NCI-H69 (cell line): ENCODE measurements around the gene FRMD5.
"Not testable (repeated sequence)": the region's sequence is repeated elsewhere in the genome, so short reads cannot be mapped to it uniquely, and the experiment has no call there.

Experiments used
- DNase-seq: peaks from one replicate; lab custom pipeline; 2025; lab: John Stamatoyannopoulos, UW

Gene FRMD5

DNA sequence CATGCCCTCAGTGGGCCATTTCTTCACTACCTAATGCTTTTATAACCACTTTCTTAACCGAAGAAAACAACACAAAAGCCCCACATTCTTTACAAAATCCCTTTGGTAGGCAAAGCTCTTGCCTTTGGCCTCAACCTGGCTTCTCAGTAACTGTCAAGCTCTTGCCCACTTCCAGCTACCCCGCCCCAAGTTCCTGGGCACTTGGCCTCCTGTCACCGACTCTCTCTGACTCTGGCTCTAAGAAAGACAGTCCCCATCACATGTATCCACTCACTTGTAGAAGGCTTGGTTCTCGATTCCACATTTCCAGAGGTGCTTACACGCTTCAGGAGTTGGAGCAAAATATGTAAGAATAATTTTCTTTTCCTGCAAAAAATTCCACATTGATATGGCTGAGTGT lies 307.2 kb downstream of the FRMD5 start:
- no peak for DNase-seq

DNA sequence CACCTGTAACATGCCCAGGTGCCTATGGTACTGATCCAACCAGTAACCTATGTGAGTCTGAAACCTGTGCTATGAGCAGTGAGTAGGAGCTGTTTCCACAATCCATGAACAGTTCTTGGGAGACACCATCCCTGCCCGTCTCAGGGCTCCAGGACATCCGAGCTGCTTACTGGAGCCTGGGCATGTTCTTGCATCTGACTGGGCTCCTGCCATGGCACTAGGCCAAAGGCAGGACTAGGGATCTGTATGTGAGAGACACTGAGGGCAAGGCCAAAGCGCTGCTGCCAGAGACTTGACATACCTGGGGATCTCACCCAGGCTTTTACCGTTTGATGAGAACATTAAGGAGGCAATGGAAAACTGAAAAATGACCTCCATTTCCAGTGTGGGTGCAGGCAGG lies 308.5 kb downstream of the FRMD5 start:
- no peak for DNase-seq

DNA sequence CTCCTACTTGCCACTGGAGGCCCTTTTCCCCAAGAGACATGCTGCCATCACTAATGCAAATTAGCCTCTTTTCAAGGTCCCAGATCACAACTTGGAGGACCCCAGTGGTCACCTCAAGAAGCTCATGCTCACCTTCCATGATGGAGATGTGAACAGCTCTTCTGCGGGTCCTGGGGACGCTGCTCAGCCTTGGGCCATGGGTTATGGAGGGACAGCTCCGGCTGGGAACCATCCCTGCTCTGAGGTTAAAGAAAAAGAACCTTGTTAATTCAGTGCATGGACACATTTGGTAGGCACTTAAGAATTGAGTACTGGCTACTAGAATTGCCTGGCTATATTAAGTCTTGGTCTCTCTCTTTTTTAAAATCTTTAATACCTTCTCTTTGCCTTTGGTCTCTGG lies 311.5 kb downstream of the FRMD5 start:
- no peak for DNase-seq

DNA sequence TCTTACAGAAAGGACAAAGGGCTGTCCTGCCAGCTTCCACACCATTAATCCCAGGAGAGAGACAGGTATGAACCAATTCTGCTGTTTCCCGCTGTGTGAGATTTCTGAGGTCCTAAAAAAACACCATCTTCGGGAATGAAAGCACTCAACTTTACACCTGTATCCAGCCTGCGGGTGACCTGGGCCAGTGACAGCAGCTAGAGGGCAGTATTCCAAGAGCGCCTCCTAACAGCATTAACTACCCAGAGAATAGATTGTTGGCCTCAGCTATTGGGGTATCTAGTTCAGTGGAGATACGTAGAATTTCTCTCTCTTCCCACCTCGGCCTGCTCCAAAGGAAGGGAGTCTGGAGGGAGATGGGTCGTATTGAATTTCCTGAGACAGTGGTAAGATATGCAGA lies 313.1 kb downstream of the FRMD5 start:
- peak; percentile 37 for DNase-seq

DNA sequence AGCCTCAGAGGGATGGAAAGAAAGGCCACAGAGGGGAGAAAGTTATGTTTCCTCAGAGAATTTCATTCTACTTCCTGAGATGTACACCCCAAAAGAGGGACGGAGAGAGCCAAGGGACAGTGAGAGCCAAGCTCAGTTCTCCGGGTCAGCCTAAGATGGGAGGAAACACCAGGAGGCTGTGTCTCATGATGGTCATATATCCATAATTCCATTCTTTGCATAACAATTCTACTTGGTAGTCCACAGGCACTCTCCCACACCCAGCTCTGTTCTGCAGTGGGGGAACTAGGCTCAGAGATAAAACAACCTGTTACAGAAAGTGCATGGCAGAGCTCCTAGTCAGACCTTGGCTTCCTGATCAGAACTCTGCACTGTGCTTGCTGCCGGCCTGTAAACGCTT lies 313.8 kb downstream of the FRMD5 start:
- no peak for DNase-seq

DNA sequence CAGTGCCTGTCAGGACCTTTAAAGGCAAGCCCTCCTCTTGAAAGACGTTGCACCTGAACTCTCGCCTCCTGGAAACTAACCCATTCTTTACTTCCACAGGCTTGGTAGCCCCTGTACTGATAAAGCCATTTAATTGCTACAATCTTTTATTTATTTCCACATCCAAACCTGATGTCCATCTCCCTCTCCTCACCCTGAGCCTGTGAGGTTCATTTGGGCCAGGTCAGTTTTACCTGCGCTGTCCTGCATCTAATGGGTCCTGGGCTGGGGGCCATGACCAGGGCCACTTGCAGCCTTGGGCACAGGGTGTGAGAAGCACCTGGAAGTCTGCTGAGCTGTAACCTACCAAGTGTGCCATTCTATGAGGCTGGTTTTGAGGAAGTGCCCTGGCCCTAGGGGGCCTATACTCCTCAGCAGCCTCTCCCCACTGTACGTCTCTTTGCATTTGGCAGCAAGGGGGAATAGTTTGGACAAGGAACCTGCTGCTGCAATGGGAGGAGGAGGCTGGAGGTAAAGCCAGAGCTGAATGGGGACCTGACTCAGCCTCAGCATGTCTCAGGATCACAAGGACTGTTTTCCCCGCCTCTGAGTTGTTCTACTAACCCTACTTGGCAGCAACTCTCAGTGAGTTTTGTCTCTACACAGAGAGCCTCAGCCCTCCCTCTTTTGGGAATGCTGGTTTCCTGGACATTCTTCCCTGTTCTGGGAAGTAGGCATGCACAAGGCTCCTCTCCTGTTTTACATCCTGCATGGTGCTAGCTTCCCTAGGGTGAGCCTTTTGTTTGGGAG lies 314.5 kb downstream of the FRMD5 start:
- DNase-seq, result no peak

DNA sequence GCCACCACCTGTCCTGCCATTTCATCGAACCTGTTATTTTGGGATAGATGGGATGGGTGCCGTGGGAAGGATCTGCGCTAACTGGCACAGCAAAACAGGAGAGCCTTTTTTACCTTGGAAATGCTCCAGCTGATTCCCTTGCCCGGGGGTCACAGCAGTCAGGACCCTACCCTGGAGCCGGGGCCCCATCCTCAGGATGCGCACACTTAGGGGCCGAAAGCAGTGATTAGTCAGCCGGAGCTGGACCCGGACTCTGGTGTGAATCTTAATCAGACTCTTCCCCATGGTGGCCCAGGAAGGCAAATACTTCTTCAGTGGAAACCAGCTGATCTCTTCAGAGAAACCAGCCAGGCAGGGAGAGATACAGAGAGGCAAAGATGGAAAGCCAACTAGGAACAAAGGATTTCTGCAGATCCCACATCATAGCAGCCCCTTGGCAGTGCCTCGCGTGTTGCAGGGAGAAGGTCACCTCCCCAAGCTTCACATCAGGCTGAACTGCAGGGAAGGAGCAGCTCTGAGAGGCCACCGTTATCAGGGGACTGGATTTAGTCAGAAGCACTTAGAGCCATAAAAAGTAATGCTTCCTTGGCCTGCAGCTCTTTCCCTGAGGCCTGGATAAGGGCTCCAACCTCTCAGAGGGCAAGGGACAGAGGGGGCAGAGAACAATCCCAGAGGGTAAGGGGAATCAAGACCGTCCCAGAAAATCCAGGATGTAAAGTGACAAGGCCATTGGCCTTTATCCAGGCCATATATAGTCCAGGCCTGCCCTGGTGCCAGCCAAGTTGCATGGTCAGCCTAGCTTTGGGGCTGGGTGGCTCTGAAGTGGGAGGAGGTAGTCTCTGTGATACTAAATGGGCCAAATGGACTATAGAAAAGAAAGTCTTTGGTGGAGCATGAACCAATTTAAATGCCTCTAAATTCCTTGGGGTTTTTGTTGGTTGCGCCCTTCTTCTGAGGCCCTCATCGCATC lies 315.4 kb downstream of the FRMD5 start:
- DNase-seq, result no peak

DNA sequence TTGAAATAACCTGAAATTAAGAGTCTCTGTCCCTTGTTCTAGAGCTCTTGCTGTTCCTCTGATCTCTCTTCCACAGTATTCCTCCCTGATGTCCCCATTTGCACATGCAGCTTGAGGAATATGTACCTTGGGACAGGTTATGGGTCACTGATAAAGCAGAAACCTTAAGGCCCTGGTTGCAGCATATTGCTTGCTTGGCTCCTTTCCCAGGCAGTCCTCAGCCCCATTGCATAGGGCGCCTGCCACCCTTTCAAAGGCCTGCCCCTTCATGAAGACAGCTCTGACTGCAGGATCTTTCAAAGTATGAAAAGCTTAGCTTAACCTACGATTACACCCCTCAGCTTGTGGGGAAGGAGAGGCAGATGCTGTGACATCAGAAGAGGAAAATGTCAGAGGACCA lies 316.6 kb downstream of the FRMD5 start:
- DNase-seq, result peak; percentile 75

DNA sequence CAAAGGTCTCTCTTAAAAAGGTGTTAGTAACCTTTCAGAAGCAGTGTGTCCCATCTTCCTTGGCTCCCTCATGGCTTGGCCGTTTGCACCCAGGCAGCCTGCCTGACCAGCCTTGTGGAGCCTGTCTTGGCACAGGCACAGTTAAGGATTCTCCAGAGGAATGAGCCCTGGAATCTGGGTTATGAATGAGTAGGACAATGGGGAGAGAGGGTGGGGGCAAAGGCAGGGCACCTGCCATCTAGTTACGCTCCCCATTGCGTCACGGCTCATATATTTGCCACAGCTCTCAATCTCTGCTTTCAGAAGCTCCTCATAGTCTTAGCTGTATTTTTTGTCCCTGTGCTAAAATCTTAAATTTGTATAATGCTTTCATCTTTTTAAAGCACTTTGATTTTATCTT lies 317.7 kb downstream of the FRMD5 start:
- peak; percentile 19 for DNase-seq

DNA sequence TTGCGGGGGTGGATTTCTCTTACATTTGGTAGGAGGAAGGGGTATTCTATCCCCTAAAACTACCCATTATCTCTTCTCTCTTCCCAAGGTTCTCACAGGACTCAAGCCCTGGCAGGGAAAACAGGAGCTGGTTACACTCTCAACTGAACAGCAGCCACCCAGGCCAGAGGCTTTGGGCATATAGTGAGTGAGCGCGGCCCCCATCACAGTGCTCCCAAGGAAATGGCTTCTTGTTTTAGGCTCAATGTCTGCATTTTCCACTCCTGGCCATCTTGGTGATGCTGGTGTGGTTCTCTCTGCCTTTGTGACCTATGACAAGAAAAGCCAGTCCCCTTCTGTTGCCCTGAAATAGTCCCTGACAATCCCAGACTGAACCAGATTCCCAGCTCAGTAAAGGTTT lies 318.2 kb downstream of the FRMD5 start:
- no peak for DNase-seq

DNA sequence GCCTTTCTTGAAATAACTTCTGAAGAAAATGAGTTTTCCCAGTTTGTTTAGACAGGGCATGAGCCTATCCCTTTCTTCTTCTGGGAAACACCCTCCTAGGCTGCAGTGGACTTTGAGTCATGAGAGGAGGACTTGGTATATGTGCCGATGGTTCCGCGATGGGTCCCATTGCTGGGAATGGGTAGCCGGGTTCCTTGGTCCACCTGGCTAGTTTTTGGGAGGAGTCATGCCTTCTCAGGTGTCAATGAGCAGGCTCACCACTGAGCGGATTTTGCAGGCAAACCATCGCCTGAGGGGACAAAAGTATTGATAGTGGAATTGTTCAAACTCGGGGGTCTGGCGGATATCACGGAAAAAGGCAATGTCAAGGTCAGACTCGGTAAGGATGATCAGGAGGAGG lies 321.4 kb downstream of the FRMD5 start:
- DNase-seq, result no peak

DNA sequence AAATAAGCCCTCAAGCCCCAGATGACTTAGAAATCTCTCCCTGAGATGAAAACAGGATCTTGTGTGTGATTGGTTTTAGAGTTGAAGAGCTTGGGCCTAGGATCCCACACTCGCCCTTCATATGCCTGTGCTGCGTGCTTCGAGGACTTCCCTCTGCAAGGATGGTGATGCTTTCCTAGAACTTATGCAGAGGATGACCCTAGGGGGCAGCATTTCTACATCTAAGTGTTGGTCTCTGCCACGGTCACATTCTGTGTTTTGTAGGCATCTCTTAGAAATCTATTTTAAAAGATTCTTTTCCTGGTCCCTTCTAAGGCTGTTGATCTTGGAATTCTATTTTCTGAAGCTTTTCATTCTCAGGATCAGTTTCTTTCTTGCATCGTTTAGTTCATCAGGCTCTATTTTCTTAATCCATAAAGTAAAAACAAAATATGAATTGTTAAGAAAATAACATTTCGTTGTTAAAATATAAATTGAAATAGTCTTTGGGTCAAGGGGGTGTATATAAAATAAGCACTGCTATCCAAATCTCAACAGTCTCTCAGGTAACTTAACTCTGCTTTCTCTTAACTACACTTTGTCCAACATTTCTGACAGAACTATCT lies 322.6 kb downstream of the FRMD5 start:
- peak; percentile 78 for DNase-seq

DNA sequence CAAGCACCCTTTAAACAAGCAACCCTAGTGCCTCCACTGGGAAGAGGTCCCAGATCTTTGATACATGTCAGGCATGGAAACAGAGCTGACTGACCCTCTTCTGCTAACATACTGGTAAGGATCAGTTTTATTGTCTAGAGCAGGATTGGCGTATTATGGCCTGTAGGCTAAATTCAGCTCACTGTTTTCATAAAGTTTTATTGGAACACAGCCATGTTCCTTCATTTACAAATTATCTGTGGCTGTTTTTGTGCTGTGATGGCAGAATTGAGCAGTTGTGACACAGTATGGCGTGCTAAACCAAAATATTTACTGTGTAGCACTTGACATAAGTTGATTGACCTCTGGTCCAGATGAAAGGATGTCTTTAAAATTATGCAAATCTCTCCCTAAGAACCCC lies 323.2 kb downstream of the FRMD5 start:
- DNase-seq, result no peak

DNA sequence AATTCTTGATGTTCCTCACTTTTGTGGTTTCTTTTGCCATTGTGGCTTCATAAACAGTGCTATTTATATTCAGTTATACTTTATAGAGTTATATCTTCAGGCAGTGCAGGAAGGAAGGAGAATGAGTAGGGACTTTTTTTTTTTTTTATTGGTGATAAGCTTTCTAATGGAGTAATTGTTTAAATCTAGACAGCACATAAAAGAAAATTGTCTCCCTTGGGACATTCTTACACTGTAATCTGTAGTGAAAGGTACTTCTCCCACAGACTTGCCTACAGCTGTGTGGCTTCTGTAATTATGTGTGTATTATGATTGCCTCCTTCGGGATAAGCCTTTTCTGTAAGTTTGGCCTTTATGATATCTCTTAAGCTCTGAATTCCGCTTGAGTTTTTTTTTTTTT lies 326.7 kb downstream of the FRMD5 start:
- DNase-seq, result peak; percentile 77

DNA sequence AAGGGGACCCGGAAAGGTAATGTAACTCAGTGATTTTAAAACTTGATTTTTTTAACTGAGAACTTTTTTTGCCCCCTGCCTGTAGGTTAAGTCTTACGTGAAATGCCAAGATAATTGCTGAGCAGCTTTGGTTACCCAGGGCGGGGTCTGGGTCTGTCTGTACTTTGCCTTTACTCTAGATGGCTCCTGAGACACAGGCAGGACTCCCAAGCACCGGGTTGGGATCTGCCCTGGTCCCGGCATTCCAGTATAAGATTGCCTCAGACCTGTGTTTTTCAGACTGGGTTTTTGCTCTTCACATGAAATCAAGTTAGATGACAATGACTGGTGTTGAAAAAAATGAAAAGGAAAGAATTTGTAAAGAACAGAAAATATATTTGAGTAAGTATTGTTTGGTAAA lies 328.0 kb downstream of the FRMD5 start:
- no peak for DNase-seq

DNA sequence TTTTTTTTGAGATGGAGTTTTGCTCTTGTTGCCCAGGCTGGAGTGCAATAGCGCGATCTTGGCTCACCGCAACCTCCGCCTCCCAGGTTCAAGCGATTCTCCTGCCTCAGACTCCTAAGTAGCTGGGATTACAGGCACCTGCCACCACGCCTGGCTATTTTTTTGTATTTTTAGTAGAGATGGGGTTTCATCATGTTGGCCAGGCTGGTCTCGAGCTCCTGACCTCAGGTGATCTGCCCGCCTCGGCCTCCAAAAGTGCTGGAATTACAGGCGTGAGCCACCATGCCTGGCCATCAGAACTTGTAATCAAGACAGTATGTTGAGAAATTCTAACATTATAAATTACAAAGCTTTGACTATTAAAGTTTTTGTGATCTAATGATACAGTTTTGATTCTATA lies 328.4 kb downstream of the FRMD5 start:
- DNase-seq, result not testable (repeated sequence)

DNA sequence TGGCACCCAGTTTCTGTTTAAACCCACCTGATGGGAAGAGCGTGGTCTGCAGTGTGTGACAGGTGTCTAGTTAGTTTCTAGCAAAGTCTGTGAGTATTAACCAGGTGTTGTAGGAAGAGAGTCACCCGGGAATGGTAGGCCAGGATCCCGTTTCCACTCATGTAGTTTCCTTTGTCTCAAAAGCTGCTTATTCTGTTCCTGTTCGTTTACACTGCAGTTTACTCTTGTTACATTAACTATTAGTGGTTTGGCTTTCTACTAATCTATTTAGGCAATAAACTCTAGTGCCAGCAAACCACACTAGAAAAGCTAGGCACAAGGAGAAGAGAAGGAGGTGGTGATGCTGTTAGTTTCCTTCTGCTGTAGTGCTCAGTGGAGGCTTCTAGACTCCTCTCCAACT lies 335.5 kb downstream of the FRMD5 start:
- DNase-seq, result no peak

DNA sequence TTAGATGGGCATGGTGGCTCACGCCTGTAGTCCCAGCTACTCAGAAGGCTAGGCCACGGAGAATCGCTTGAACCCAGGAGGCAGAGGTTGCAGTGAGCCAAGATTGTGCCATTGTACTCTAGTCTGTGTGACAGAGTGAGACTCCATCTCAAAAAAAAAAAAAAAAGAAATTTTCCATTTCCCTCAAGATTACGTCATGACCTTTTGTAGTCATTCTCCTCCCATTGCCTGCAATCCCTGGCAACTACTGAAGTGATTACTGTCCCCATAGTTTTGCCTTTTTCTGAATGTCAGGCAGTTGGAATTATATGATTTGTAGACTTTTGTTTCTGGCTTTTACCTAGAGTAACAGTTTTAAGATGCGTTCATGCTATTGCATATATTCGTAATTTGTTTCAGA lies 340.3 kb downstream of the FRMD5 start:
- DNase-seq, result no peak

DNA sequence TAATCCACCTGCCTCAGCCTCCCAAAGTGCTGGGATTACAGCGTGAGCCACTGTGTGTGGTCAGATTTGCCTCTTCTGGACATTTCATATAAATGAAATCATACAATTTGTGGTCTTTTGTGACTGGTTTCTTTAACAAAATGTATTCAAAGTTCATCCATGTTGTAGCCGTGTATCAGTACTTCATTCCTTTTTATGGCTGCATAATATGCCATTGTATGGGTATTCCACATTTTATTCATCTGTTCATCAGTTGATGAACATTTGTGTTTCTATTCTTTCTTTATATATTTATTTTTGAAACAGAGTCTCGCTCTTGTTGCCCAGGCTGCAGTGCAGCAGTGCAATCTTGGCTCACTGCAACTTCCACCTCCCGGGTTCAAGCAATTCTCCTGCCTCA lies 342.5 kb downstream of the FRMD5 start:
- no peak for DNase-seq

DNA sequence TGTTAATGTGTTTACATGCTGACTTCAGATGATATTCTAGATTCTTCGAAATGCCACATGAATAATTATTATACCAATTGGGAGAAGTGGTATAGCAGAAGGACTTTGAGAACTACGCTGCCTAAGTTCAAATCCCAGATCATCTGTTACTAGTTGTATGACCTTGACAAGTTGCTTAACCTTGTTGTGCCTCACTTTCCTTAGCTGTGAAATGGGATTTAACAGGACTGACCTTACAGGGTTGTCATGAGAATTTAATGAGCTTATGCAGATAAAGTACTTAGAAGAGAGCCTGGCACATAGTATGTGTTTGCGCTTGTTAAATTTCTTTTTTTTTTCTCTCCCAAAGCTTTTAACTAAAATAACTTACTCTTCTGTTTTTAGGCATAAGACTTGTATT lies 343.8 kb downstream of the FRMD5 start:
- no peak for DNase-seq

DNA sequence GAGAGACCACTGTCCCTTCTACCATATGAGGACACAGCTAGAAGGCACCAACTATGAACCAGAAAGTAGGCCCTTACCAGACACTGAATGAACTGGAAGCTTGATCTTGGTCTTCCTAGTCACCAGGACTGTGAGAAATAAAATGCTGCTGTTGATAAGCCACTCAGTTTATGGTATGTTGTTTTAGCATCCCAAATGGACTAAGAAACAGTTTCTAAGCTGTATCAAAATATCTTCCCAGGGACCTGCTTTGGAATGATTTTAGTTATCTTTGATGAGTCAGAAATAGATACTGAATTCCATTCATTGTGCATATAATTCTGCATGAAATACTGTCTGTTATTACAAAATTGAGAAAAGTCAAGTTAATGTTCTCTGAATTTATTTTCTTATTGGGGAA lies 349.6 kb downstream of the FRMD5 start:
- no peak for DNase-seq

DNA sequence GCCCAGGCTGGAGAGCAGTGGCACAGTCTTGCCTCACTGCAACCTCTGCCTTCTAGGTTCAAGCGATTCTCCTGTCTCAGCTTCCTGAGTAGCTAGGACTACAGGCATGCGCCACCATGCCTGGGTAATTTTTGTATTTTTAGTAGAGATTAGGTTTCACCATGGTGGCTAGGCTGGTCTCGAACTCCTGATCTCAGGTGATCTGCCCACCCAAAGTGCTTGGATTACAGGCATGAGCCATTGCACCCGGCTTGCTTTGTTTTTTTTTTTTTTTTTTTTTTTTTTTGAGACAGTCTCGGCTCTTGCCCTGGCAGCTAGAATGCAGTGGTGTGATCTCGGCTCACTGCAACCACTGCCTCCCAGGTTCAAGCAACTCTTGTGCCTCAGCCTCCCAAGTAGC lies 362.6 kb downstream of the FRMD5 start:
- not testable (repeated sequence) for DNase-seq

DNA sequence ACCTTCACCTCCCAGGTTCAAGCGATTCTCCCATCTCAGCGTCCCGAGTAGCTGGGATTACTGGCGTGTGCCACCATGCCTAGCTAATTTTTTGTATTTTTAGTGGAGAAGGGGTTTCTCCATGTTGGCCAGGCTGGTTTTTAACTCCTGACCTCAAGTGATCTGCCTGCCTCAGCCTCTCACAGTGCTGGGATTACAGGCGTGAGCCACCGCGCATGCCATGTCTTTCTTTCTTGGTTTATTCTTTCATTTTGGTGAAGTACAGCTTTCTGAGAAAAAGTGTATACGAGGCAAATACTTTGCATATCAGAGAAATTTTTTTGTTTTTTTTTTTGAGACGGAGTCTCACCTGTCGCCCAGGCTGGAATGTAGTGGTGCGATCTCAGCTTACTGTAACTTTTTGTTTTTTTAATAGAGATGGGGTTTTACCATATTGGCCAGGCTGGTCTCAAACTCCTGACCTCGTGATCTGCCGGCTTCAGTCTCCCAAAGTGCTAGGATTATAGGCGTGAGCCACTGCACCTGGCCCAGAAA lies 363.5 kb downstream of the FRMD5 start:
- DNase-seq, result not testable (repeated sequence)
